B cell (primary cell): ENCODE results near the gene PLEKHA7. TPM values are rescaled to one million over a fixed set of nuclear protein-coding genes. Genes with fewer than 3 reads are reported as not detected.
A peak's percentile ranks its signal among the peaks of the same experiment; 100 is the strongest.

Source experiments
- ATAC-seq: fragments of 200-7000 bp; cut with Tn5 transposase; one replicate; pipeline ENCODE4 v1.10.0; 2021; ENCODE audit warnings: low read depth, mild to moderate bottlenecking, moderate number of reproducible peaks, moderate library complexity
- CTCF ChIA-PET: fragments of 350-600 bp; sonication (Branson Sonifier 250); formaldehyde crosslinking; loops from one replicate; lab custom pipeline; 2021; ENCODE audit warnings: antibody characterized with exemption, inconsistent platforms; lab: Charles Lee
- POLR2A ChIA-PET: fragments of 350-600 bp; sonication (Branson Sonifier 250); formaldehyde crosslinking; loops from one replicate; lab custom pipeline; 2021; ENCODE audit warnings: antibody characterized with exemption; lab: Charles Lee
- DNase-seq: peaks from one replicate; pipeline ENCODE4 v3.0.0; 2013
- H2AFZ ChIP-seq: 2 replicates; pipeline ENCODE4 v1.6.1; 2012; ENCODE audit warnings: mild to moderate bottlenecking, low read depth, low read length; ENCODE audit not compliant: insufficient read depth, poor library complexity, severe bottlenecking
- H3K27ac ChIP-seq, 2 donors: 1 replicate in 1 of 2; 2 replicates in 1 of 2; pipeline ENCODE4 v1.5.1; 2012 to 2013; ENCODE audit warnings: low read length in 2 of 2, mild to moderate bottlenecking in 2 of 2, moderate library complexity in 1 of 2
- H3K27me3 ChIP-seq, 4 experiments: fragments of 200-600 bp in 1 of 4; sonication (generic) in 1 of 4; replicated peaks in 1 of 4; 1 replicate in 2 of 4; 2 replicates in 2 of 4; pipeline versions ENCODE4 v1.6.1 to v1.7.0; 2013 to 2016; ENCODE audit warnings: low read length in 3 of 4, mild to moderate bottlenecking in 2 of 4, mixed read lengths in 1 of 4, moderate library complexity in 1 of 4; ENCODE audit not compliant: insufficient read depth in 4 of 4, control insufficient read depth in 3 of 4; ENCODE audit errors: control extremely low read depth in 1 of 4
- H3K36me3 ChIP-seq, 2 experiments: replicated peaks in 1 of 2; 1 replicate in 1 of 2; 2 replicates in 1 of 2; pipeline versions ENCODE4 v1.6.1 to v1.7.1; 2013; ENCODE audit warnings: low read length in 1 of 2; ENCODE audit not compliant: insufficient read depth in 2 of 2, control insufficient read depth in 1 of 2; ENCODE audit errors: control extremely low read depth in 1 of 2, extremely low read depth in 1 of 2
- H3K4me1 ChIP-seq, 2 donors: fragments of 200-600 bp in 1 of 2; sonication (generic) in 1 of 2; 1 replicate in 1 of 2; 2 replicates in 1 of 2; pipeline versions ENCODE4 v1.5.1 to v1.6.1; 2013 to 2017; ENCODE audit warnings: low read length in 2 of 2; ENCODE audit not compliant: control insufficient read depth in 2 of 2, insufficient read depth in 2 of 2
- H3K4me2 ChIP-seq: replicated peaks from 2 replicates; pipeline ENCODE3; 2012; ENCODE audit warnings: mild to moderate bottlenecking, low read depth, low read length; ENCODE audit not compliant: poor library complexity, severe bottlenecking
- H3K4me3 ChIP-seq, 5 experiments: fragments of 200-600 bp in 1 of 5; sonication (generic) in 1 of 5; 1 replicate in 3 of 5; 2 replicates in 2 of 5; pipeline versions ENCODE4 v1.5.1 to v1.7.0; 2011 to 2016; ENCODE audit warnings: low read length in 4 of 5, mild to moderate bottlenecking in 4 of 5, low read depth in 2 of 5, control low read depth in 1 of 5, moderate library complexity in 1 of 5; ENCODE audit not compliant: insufficient read depth in 1 of 5; ENCODE audit errors: control extremely low read depth in 1 of 5, extremely low read depth in 1 of 5
- H3K79me2 ChIP-seq: fragments of 200-600 bp; sonication (generic); one replicate; pipeline ENCODE4 v1.6.0; 2016; ENCODE audit warnings: low read length; ENCODE audit not compliant: control insufficient read depth, insufficient read depth
- H3K9ac ChIP-seq: fragments of 200-600 bp; sonication (generic); 2 replicates; pipeline ENCODE4 v1.6.1; 2017; ENCODE audit warnings: mild to moderate bottlenecking, low read length, moderate library complexity
- H3K9me3 ChIP-seq, 3 donors: one replicate each; pipeline versions ENCODE4 v1.6.1 to v1.7.1; 2013; ENCODE audit warnings: low read length in 2 of 3; ENCODE audit not compliant: control insufficient read depth in 2 of 3, insufficient read depth in 1 of 3; ENCODE audit errors: control extremely low read depth in 1 of 3
- H4K20me1 ChIP-seq: 2 replicates; pipeline ENCODE4 v1.6.0; 2012; ENCODE audit warnings: mild to moderate bottlenecking, low read length; ENCODE audit not compliant: insufficient read depth, control insufficient read depth, poor library complexity, severe bottlenecking
- H3K27ac Mint-ChIP-seq: one replicate; pipeline ENCODE4 v1.8.0; 2021; ENCODE audit warnings: mixed read lengths
- H3K27me3 Mint-ChIP-seq: one replicate; pipeline ENCODE4 v1.8.0; 2021; ENCODE audit warnings: mixed read lengths
- H3K4me1 Mint-ChIP-seq: one replicate; pipeline ENCODE4 v1.8.0; 2021; ENCODE audit warnings: mixed read lengths
- H3K4me3 Mint-ChIP-seq: one replicate; pipeline ENCODE4 v1.8.0; 2021; ENCODE audit warnings: mixed read lengths
- H3K9me3 Mint-ChIP-seq: one replicate; pipeline ENCODE4 v1.8.0; 2022; ENCODE audit warnings: mixed read lengths; ENCODE audit not compliant: insufficient read depth
- CTCF ChIP-seq: fragments of 200-600 bp; IDR thresholded peaks from one replicate; pipeline ENCODE4 v1.8.0; 2022; ENCODE audit warnings: antibody characterized with exemption, mild to moderate bottlenecking
- EZH2 ChIP-seq: IDR thresholded peaks from 2 replicates; pipeline ENCODE4 v1.6.1; 2012; ENCODE audit warnings: borderline replicate concordance, low read depth, mild to moderate bottlenecking, moderate library complexity, low read length; ENCODE audit not compliant: insufficient read depth, poor library complexity, severe bottlenecking
- WGBS: methylation state at CpG from one replicate; pipeline ENCODE4 v1.1.5; 2013; ENCODE audit warnings: missing lambda C conversion rate; ENCODE audit not compliant: insufficient coverage; 5-methylcytosine and 5-hydroxymethylcytosine counted together
- intact Hi-C: fragments of 100-400 bp; cut with micrococcal nuclease; formaldehyde crosslinking; loops from one replicate; pipeline ENCODE4 v1.10.0; 2022
- polyA plus RNA-seq: library from polyadenylated mRNA; depleted of rRNA; stranded (reverse); fragments of >200 nt; gene quantifications from 2 replicates; pipeline ENCODE4 v1.2.3, GENCODE V29; 2012
- total RNA-seq, 2 donors: library from RNA; stranded (reverse); fragments of 120-200 nt in 1 of 2; gene quantifications; 1 replicate in 1 of 2; 2 replicates in 1 of 2; pipeline versions ENCODE4 v1.2.3 to v1.2.4, GENCODE V29; 2013 to 2022

PLEKHA7 gene
- total and polyA plus RNA-seq, 2 donors (not counting 1 experiment from before 2014, with no cell fraction given) = 1.7 to 8.2 TPM

GRCh38 chr11:16945671-16946469 is 68.3 kb downstream of the PLEKHA7 start:
- peak overlapping the region; percentile 7 to 29 for H3K27ac ChIP-seq
- ATAC-seq (peak; percentile 69), DNase-seq (peak; percentile 51)
- Mint-ChIP-seq H3K4me1 (peaks cover 17% of the 10 kb centered on the region), H3K27ac (peak overlapping the region; percentile 44), H3K9me3 (no peaks in the 10 kb centered on the region), H3K27me3 (no peaks in the 10 kb centered on the region), H3K4me3 (peak overlapping the region; percentile 66)
- POLR2A ChIA-PET = no interaction called here
- peaks cover 0 to 3% (median 0%) of the 10 kb centered on the region in 4 experiments for H3K27me3 ChIP-seq
- no peaks in the 10 kb centered on the region for H3K79me2 ChIP-seq
- no peaks in the 10 kb centered on the region for H4K20me1 ChIP-seq
- peak overlapping the region; percentile 58 for H3K4me2 ChIP-seq
- H3K4me1 ChIP-seq = peaks cover 14 to 15% of the 10 kb centered on the region in 2 donors
- CTCF ChIA-PET = interaction anchor here (0.7 to 2.5 kb wide), 7 partner anchors 10 to 582 kb away, joined by 3 to 12 read pairs (median 4); no protein-coding TSS in a partner anchor
- H3K9me3 ChIP-seq = no peaks in the 10 kb centered on the region
- TF ChIP-seq EZH2 = no peak
- TF ChIP-seq CTCF = peak; percentile 27
- H3K36me3 ChIP-seq = no peaks in the 10 kb centered on the region
- intact Hi-C loops = loop anchor here (1.0 to 10.0 kb wide), 3 partner anchors 117 to 559 kb away; no protein-coding TSS in a partner anchor
- H3K9ac ChIP-seq = peak overlapping the region; percentile 32
- peak overlapping the region; percentile 63 for H2AFZ ChIP-seq
- WGBS = 31% methylated on average over 6 of the region's 9 CpGs
- peak overlapping the region in 3 of 5 experiments; percentile 4 to 28 (median 24) for H3K4me3 ChIP-seq

- Histone ChIP-seq H3K4me1 (peaks cover 14 to 15% of the 10 kb centered on the region in 2 donors), H3K79me2 (no peaks in the 10 kb centered on the region), H3K4me3 (no peak overlapping the region), H4K20me1 (no peaks in the 10 kb centered on the region), H2AFZ (no peak overlapping the region), H3K27ac (no peak overlapping the region), H3K27me3 (peaks cover 0 to 3% (median 0%) of the 10 kb centered on the region in 4 experiments), H3K4me2 (no peak overlapping the region), H3K9me3 (no peaks in the 10 kb centered on the region), H3K36me3 (no peaks in the 10 kb centered on the region), H3K9ac (no peak overlapping the region)
- TF ChIP-seq CTCF (no peak), EZH2 (no peak)
- Mint-ChIP-seq H3K4me1 (peaks cover 17% of the 10 kb centered on the region), H3K9me3 (no peaks in the 10 kb centered on the region), H3K27me3 (no peaks in the 10 kb centered on the region), H3K27ac (no peak overlapping the region), H3K4me3 (no peak overlapping the region)
- DNase-seq (no peak), ATAC-seq (no peak)
- ChIA-PET CTCF (interaction anchor here (0.7 to 1.0 kb wide), 2 partner anchors 12 to 286 kb away, joined by 4 to 5 read pairs; no protein-coding TSS in a partner anchor), POLR2A (interaction anchor here (0.5 kb wide), 1 partner anchor 56 kb away, joined by 4 read pairs; no protein-coding TSS in a partner anchor)
- intact Hi-C loops = loop anchor here (10.0 kb wide), 1 partner anchor 562 kb away; no protein-coding TSS in a partner anchor
- no CpG with 5 or more reads among the region's 3 CpGs for WGBS
These were observed 71.3 kb downstream of the PLEKHA7 start for GRCh38 chr11:16942911-16943310.
